Endothelial cell (in vitro differentiated cells): ENCODE results near the gene NTM. TPM values are rescaled to one million over a fixed set of nuclear protein-coding genes. Genes with fewer than 3 reads are reported as not detected.

Experiments used
- DNase-seq: peaks from one replicate; pipeline ENCODE4 v3.0.0; 2021; ENCODE audit warnings: low spot score
- H3K27ac Mint-ChIP-seq: one replicate; pipeline ENCODE4 v1.8.0; 2021; ENCODE audit warnings: mixed read lengths, inconsistent platforms; ENCODE audit not compliant: unreplicated experiment
- H3K27me3 Mint-ChIP-seq: one replicate; pipeline ENCODE4 v1.8.0; 2021; ENCODE audit warnings: mild to moderate bottlenecking, moderate library complexity, mixed read lengths, inconsistent platforms; ENCODE audit not compliant: unreplicated experiment
- H3K36me3 Mint-ChIP-seq: one replicate; pipeline ENCODE4 v1.8.0; 2021; ENCODE audit warnings: mild to moderate bottlenecking, low read depth, mixed read lengths, inconsistent platforms; ENCODE audit not compliant: unreplicated experiment
- H3K4me1 Mint-ChIP-seq: one replicate; pipeline ENCODE4 v1.8.0; 2021; ENCODE audit warnings: mild to moderate bottlenecking, mixed read lengths, inconsistent platforms; ENCODE audit not compliant: unreplicated experiment
- H3K4me3 Mint-ChIP-seq: one replicate; pipeline ENCODE4 v1.8.0; 2021; ENCODE audit warnings: mild to moderate bottlenecking, mixed read lengths, inconsistent platforms; ENCODE audit not compliant: unreplicated experiment
- H3K9me3 Mint-ChIP-seq: one replicate; pipeline ENCODE4 v1.8.0; 2021; ENCODE audit warnings: mixed read lengths, inconsistent platforms; ENCODE audit not compliant: unreplicated experiment
- total RNA-seq: library from RNA; stranded (reverse); fragmentation: NEBNext Ultra II Directional; extraction: Animal tissue kit (Norgen Biotek cat#: 25700); gene quantifications from one replicate; pipeline ENCODE4 v1.2.1, GENCODE V29; 2021; ENCODE audit not compliant: unreplicated experiment
- TF ChIP-seq, protein P1 (sequence below): fragments of 200-600 bp; sonication (generic); IDR thresholded peaks from one replicate; pipeline ENCODE4 v1.5.0; 2021; ENCODE audit warnings: antibody characterized with exemption; ENCODE audit not compliant: unreplicated experiment

The NTM gene
- total RNA-seq, 1 donor from 2014 or later, result 3.6 TPM

DNA sequence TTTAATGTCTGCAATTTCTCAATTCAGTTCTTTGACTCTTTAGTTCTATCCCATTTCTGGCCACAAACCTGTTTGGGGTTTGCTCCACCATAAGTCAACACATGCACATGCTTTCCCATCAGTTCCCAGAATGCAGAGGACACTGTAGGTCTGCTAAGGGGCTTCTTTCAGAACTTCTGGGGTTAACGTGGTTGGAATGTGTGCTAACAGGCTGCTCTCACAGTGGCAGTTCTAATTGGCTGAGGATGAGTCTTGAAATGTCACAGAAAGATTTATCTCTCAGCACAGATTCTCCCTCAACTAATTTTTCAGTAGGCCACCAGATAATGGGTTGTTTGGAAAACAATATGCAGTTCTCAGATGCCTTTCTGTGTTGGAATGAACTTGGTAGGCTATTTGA, 703.4 kb downstream of the NTM start:
- Mint-ChIP-seq H3K4me1 (peaks cover 7% of the 10 kb centered on the region), H3K9me3 (no peaks in the 10 kb centered on the region), H3K27me3 (no peaks in the 10 kb centered on the region), H3K27ac (no peak overlapping the region), H3K36me3 (peaks cover 7% of the 10 kb centered on the region), H3K4me3 (no peak overlapping the region)
- TF ChIP-seq, protein P1, sequence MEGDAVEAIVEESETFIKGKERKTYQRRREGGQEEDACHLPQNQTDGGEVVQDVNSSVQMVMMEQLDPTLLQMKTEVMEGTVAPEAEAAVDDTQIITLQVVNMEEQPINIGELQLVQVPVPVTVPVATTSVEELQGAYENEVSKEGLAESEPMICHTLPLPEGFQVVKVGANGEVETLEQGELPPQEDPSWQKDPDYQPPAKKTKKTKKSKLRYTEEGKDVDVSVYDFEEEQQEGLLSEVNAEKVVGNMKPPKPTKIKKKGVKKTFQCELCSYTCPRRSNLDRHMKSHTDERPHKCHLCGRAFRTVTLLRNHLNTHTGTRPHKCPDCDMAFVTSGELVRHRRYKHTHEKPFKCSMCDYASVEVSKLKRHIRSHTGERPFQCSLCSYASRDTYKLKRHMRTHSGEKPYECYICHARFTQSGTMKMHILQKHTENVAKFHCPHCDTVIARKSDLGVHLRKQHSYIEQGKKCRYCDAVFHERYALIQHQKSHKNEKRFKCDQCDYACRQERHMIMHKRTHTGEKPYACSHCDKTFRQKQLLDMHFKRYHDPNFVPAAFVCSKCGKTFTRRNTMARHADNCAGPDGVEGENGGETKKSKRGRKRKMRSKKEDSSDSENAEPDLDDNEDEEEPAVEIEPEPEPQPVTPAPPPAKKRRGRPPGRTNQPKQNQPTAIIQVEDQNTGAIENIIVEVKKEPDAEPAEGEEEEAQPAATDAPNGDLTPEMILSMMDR, result no peak
- no peak for DNase-seq

DNA sequence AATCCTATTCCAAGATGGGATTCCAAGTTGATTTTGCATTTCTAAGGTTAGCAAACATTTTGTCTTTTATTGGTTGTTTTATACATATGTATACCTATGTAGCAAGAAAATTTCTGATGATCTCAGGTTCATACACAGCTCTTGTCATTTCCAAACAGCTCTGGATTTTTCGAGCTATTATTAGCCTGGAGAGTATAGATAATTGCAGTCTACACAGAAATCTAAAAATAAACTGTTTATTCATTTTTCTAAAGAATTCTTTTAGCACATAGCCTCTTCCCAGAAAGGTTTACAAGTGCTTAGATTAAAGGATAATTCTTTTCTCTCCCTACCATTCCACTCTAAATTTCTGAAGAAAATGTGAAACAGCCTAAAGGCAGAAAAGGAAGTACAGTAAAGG, 705.0 kb downstream of the NTM start:
- no peaks in the 10 kb centered on the region for H3K27me3 Mint-ChIP-seq
- no peak for DNase-seq
- H3K4me1 Mint-ChIP-seq, result peaks cover 7% of the 10 kb centered on the region
- no peak overlapping the region for H3K27ac Mint-ChIP-seq
- TF ChIP-seq, protein P1, result no peak
- no peaks in the 10 kb centered on the region for H3K36me3 Mint-ChIP-seq
- no peak overlapping the region for H3K4me3 Mint-ChIP-seq
- H3K9me3 Mint-ChIP-seq, result no peaks in the 10 kb centered on the region

DNA sequence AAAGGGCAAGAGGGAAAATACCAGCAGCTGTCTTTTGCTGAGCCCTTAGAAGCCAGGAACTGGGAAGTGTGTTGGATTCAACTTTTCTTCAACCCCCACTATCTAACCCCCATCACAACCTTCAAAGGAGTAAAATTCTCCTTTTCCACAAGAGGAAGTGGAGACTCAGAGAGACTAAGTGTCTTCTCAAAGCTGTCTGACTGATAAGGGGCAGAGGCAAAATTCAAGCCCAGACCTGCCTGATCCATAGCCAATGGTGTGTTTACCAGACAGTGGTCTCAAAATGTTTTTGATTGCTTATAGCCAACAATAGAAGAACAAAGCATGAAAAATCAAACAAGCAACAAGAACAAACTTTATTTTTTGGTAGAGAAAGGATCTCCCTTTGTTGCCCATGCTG, 707.0 kb downstream of the NTM start:
- Mint-ChIP-seq H3K36me3 (no peaks in the 10 kb centered on the region), H3K9me3 (no peaks in the 10 kb centered on the region), H3K4me1 (peaks cover under 1% of the 10 kb centered on the region), H3K4me3 (no peak overlapping the region), H3K27me3 (no peaks in the 10 kb centered on the region), H3K27ac (no peak overlapping the region)
- DNase-seq, result no peak
- TF ChIP-seq, protein P1, result no peak

DNA sequence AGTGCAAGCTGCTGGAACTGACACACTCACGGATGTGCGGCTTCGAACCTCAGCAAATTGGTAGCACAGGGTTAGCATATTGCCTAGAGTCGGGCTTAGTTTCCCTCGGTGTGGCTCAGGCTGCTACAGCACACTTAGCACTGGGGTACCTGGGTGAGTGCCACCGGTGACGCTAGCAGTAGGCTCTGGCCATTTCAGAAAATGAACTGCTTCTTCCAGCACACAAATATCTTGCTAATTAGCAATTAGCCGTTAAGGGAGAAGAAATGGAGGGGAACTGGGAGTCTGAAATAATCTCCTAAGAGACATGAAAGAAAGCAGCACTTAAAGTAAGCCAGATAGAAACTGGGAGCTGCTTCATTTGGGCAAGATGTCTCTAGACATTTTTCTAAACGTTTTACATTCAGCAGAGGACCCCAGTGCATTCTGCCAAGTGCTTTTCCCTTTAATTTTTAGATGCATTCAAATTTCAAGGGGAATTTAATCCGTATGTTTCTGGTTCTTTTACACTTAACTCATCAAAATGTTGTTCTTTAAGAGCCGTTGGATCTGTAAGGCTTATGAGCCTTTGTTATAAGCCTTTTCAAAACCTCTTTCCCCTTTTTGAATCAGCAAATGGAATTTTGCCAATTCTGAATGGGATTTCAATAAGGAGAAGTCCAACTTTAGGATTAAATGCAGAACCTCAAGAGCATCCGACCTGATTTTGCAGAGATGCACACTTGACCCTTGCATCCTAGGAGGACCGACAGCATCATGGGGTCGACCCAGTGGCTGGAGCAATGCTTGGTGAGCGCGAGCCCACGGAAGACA, 708.1 kb downstream of the NTM start:
- no peak for DNase-seq
- Mint-ChIP-seq H3K4me1 (no peaks in the 10 kb centered on the region), H3K27me3 (no peaks in the 10 kb centered on the region), H3K27ac (no peak overlapping the region), H3K9me3 (no peaks in the 10 kb centered on the region), H3K4me3 (no peak overlapping the region), H3K36me3 (no peaks in the 10 kb centered on the region)
- TF ChIP-seq, protein P1, result no peak

DNA sequence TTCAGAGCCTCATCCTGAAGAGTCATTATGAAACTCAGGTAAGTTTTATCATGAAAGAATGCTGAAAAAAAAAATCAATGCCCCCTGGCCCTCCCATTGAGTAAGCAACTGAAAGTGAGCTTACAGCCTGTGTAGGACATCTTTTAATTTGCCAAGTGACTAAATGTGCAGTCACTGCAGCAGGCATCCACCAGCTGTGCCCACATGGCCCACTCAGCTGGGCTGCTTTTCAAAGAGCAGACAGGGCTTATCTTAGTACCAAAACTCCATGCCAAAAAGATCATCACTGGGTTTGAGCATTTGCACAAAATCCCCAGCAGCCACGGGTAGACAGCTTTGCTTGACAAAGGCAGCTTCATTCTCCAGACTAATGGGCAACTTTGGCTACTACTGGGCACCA, 709.7 kb downstream of the NTM start:
- H3K4me3 Mint-ChIP-seq, result no peak overlapping the region
- H3K27ac Mint-ChIP-seq, result no peak overlapping the region
- TF ChIP-seq, protein P1, result no peak
- no peaks in the 10 kb centered on the region for H3K27me3 Mint-ChIP-seq
- H3K36me3 Mint-ChIP-seq, result no peaks in the 10 kb centered on the region
- no peaks in the 10 kb centered on the region for H3K4me1 Mint-ChIP-seq
- DNase-seq, result no peak
- no peaks in the 10 kb centered on the region for H3K9me3 Mint-ChIP-seq
